GM21529 (cell line): ENCODE results near the gene MLLT1.

Experiments used
- ATAC-seq: cut with Tn5 transposase; IDR thresholded peaks from one replicate; pipeline ENCODE4 v1.9.1; 2021; ENCODE audit not compliant: unreplicated experiment

Gene MLLT1

GRCh38 chr19:6260376-6260775 is 19.4 kb downstream of the MLLT1 start:
- ATAC-seq, result no peak

GRCh38 chr19:6259312-6259861 is 20.4 kb downstream of the MLLT1 start:
- no peak for ATAC-seq

- ATAC-seq, result no peak
Observed at GRCh38 chr19:6258812-6259311, 20.9 kb downstream of the MLLT1 start.

GRCh38 chr19:6253954-6254733 is 25.6 kb downstream of the MLLT1 start:
- no peak for ATAC-seq

- no peak for ATAC-seq
Observed at GRCh38 chr19:6252066-6252465, 27.7 kb downstream of the MLLT1 start.

GRCh38 chr19:6250909-6251308 is 28.9 kb downstream of the MLLT1 start:
- ATAC-seq, result no peak

GRCh38 chr19:6250024-6250615 is 29.7 kb downstream of the MLLT1 start:
- ATAC-seq, result no peak

GRCh38 chr19:6249296-6249695 is 30.5 kb downstream of the MLLT1 start:
- no peak for ATAC-seq

- ATAC-seq, result no peak
Observed at GRCh38 chr19:6248844-6249243, 30.9 kb downstream of the MLLT1 start.

GRCh38 chr19:6248341-6248740 is 31.4 kb downstream of the MLLT1 start:
- ATAC-seq, result no peak

- no peak for ATAC-seq
Observed at GRCh38 chr19:6247007-6247288, 32.8 kb downstream of the MLLT1 start.

GRCh38 chr19:6246174-6247006 is 33.4 kb downstream of the MLLT1 start:
- ATAC-seq, result no peak

GRCh38 chr19:6242677-6243076 is 37.1 kb downstream of the MLLT1 start:
- no peak for ATAC-seq

- ATAC-seq, result no peak
Observed at GRCh38 chr19:6241680-6242377, 37.9 kb downstream of the MLLT1 start.

GRCh38 chr19:6241056-6241455 is 38.7 kb downstream of the MLLT1 start:
- no peak for ATAC-seq

GRCh38 chr19:6239871-6240676 is 39.7 kb downstream of the MLLT1 start:
- ATAC-seq, result no peak

GRCh38 chr19:6239401-6239844 is 40.4 kb downstream of the MLLT1 start:
- no peak for ATAC-seq

- ATAC-seq, result no peak
Observed at GRCh38 chr19:6238643-6239281, 41.0 kb downstream of the MLLT1 start.

GRCh38 chr19:6238256-6238642 is 41.5 kb downstream of the MLLT1 start:
- ATAC-seq, result no peak
